HG03565 (cell line): Measurements from ENCODE around the gene DHX38.

Experiments used
- ATAC-seq: cut with Tn5 transposase; IDR thresholded peaks from one replicate; pipeline ENCODE4 v1.9.1; 2021; ENCODE audit warnings: mild to moderate bottlenecking, moderate library complexity; ENCODE audit not compliant: unreplicated experiment

Gene DHX38

GRCh38 chr16:72120026-72120425 lies 26.4 kb downstream of the DHX38 start:
- no peak for ATAC-seq

GRCh38 chr16:72122308-72122707 lies 28.7 kb downstream of the DHX38 start:
- no peak for ATAC-seq

GRCh38 chr16:72122916-72123315 lies 29.3 kb downstream of the DHX38 start:
- ATAC-seq, result no peak

GRCh38 chr16:72123426-72123825 lies 29.8 kb downstream of the DHX38 start:
- no peak for ATAC-seq

GRCh38 chr16:72124148-72124547 lies 30.5 kb downstream of the DHX38 start:
- ATAC-seq, result no peak

GRCh38 chr16:72124761-72125634 lies 31.4 kb downstream of the DHX38 start:
- ATAC-seq, result no peak

GRCh38 chr16:72125635-72126428 lies 32.2 kb downstream of the DHX38 start:
- ATAC-seq, result no peak

GRCh38 chr16:72126429-72126765 lies 32.8 kb downstream of the DHX38 start:
- ATAC-seq, result no peak

GRCh38 chr16:72128701-72129100 lies 35.1 kb downstream of the DHX38 start:
- no peak for ATAC-seq

- no peak for ATAC-seq
Observed at GRCh38 chr16:72129976-72130656, 36.5 kb downstream of the DHX38 start.

- no peak for ATAC-seq
Observed at GRCh38 chr16:72131036-72131435, 37.4 kb downstream of the DHX38 start.

GRCh38 chr16:72132726-72133125 lies 39.1 kb downstream of the DHX38 start:
- no peak for ATAC-seq

- no peak for ATAC-seq
Observed at GRCh38 chr16:72134507-72134906, 40.9 kb downstream of the DHX38 start.

GRCh38 chr16:72137380-72138063 lies 43.9 kb downstream of the DHX38 start:
- ATAC-seq, result no peak

- no peak for ATAC-seq
Observed at GRCh38 chr16:72138064-72138572, 44.5 kb downstream of the DHX38 start.

GRCh38 chr16:72139908-72140307 lies 46.3 kb downstream of the DHX38 start:
- ATAC-seq, result no peak

- ATAC-seq, result no peak
Observed at GRCh38 chr16:72142476-72142875, 48.8 kb downstream of the DHX38 start.

- no peak for ATAC-seq
Observed at GRCh38 chr16:72149676-72150464, 56.2 kb downstream of the DHX38 start.

- ATAC-seq, result no peak
Observed at GRCh38 chr16:72159386-72159785, 65.7 kb downstream of the DHX38 start.

- ATAC-seq, result no peak
Observed at GRCh38 chr16:72159801-72160200, 66.2 kb downstream of the DHX38 start.
